IPS-18c (cell line): ENCODE results near the gene CLINT1.
A peak's percentile ranks its signal among the peaks of the same experiment; 100 is the strongest.
"Not testable (repeated sequence)": the region's sequence is repeated elsewhere in the genome, so short reads cannot be mapped to it uniquely, and the experiment has no call there.

Experiments used
- H3K4me3 ChIP-seq: 2 replicates; pipeline ENCODE4 v1.7.0; 2013; ENCODE audit warnings: low read depth, mild to moderate bottlenecking, low read length, moderate library complexity; ENCODE audit not compliant: insufficient read depth
- H3K9me3 ChIP-seq: one replicate; pipeline ENCODE4 v1.6.1; 2013; ENCODE audit warnings: mild to moderate bottlenecking, low read length, moderate library complexity; ENCODE audit not compliant: control insufficient read depth, insufficient read depth

Gene CLINT1

GRCh38 chr5:157858527-157859226, at the start of gene CLINT1:
CLINT1 (minus strand) TSS chr5:157859145; CDS start chr5:157858970, 175 bp downstream.
- H3K4me3 ChIP-seq = peak within 1 kb of the TSS; percentile 85
- no peaks in the 10 kb centered on the region for H3K9me3 ChIP-seq

DNA sequence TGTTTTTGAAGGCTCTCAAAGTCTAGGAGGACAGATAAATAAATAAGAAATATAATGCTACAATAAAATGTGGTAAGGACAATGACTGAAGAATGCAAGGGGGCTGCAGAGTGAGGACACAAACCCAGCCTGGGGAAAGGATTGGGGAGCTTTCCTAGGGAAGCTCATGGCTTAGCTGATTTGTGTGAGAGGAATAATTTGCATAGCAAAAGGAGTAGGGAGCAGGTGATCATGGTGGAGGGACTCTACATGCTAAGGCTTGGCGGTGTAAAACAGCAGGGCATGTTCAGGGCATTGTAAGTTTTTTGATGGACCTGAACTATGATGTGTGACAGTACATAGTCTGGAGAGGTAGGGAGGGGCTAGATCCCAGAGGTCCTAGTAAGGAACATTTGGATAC, 49.5 kb upstream of the CLINT1 start:
- H3K9me3 ChIP-seq = no peaks in the 10 kb centered on the region
- no peak overlapping the region for H3K4me3 ChIP-seq

- Histone ChIP-seq H3K9me3 (no peaks in the 10 kb centered on the region), H3K4me3 (no peak overlapping the region)
Measured at GRCh38 chr5:157907479-157907878, 48.5 kb upstream of the CLINT1 start.

GRCh38 chr5:157903117-157903450, 44.1 kb upstream of the CLINT1 start:
- Histone ChIP-seq H3K9me3 (no peaks in the 10 kb centered on the region), H3K4me3 (no peak overlapping the region)

- Histone ChIP-seq H3K4me3 (no peak overlapping the region), H3K9me3 (no peaks in the 10 kb centered on the region)
Measured at GRCh38 chr5:157902449-157903116, 43.6 kb upstream of the CLINT1 start.

- no peaks in the 10 kb centered on the region for H3K9me3 ChIP-seq
- no peak overlapping the region for H3K4me3 ChIP-seq
Measured at GRCh38 chr5:157900644-157901043, 41.7 kb upstream of the CLINT1 start.

GRCh38 chr5:157893611-157894010, 34.7 kb upstream of the CLINT1 start:
- H3K9me3 ChIP-seq = no peaks in the 10 kb centered on the region
- no peak overlapping the region for H3K4me3 ChIP-seq

DNA sequence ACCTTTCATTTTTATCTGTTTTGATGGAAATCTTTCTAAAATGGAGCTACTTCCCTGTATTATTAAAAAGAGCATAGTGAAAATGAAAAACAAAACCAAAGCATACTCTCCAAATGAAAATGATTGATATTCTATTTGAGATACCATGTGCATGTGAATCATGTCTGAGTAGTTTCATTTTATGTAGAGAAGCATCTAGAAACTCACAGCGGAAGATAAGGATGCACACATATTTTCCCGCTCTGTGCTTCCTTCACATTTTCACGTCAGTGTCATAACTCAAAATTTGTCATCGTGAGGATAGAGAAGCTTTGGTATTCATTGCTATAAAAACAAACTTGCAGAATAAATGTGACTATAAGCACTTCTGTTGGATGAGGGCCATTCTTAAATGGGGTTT, 34.0 kb upstream of the CLINT1 start:
- no peak overlapping the region for H3K4me3 ChIP-seq

DNA sequence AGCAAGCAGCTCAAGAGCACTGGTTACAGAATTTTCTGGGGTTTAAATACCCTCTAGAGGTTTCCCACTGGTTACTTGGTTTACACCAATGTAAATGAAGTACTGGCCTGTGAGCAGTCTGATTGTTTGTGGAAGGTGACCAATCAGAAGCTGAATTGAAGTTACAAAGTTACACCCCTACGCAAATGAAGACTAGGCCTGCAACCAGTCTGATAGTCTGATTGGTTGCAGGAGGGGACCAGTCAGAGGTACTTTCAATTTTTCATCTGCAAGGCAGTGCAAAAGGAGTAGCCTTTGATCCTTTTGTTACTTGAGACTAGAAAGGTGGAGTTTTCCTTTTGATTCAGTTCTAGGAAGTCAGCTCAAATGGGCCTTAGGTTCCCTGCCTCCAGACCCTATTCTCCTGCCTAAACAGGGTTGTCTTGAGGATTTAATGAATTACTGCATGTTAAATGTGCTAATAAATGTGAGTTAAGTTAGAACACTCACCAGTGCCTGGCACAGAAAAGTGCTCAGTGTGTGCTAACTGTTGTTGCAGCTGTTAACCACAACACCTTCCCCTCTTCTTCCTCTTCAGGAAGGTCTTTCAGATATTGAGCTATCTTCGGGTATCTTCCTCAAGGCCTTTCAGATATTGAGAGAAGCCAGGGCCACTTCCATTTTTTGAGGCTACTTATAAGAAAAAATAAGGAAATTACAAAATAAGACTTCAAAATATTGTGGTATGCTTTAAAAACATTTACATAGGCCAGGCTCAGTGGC, 32.1 kb upstream of the CLINT1 start:
- H3K4me3 ChIP-seq = no peak overlapping the region
- peaks cover 4% of the 10 kb centered on the region for H3K9me3 ChIP-seq

More for the DNA sequence above, 34.0 kb upstream of the CLINT1 start:
- no peaks in the 10 kb centered on the region for H3K9me3 ChIP-seq

DNA sequence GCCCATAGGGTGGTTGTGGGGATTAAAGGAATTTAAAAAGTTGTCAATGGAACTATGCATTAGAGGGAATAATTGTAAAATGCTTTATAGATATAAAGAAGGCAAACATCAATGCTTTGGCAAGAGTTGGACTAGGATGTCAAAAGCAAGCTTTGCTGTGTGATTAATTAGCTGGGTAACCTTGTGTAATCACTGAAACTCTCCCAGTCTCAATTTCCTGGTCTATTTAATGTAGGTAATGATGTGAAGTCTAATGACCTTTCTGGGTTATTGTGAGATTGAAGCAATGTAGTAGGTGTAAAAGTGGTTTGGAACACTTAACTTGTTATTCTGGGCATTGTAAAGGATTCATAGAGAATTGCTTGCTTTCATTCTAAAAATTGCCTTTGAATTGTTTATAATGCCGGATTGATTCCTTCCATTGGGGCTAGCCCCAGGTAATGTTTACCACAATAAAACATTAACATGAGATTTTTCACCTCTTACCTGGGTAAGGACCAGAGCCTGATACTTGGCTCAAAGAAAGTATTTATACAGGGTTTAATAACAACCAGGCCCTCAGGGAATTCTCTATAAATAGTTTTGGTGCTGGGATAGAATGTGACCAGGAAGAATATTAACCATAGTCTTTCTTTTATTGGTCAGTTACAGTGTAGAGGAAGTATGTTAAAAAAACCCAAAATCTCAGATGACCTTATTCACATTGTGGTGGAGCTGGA, 30.0 kb upstream of the CLINT1 start:
- H3K4me3 ChIP-seq = no peak overlapping the region
- peaks cover 4% of the 10 kb centered on the region for H3K9me3 ChIP-seq

DNA sequence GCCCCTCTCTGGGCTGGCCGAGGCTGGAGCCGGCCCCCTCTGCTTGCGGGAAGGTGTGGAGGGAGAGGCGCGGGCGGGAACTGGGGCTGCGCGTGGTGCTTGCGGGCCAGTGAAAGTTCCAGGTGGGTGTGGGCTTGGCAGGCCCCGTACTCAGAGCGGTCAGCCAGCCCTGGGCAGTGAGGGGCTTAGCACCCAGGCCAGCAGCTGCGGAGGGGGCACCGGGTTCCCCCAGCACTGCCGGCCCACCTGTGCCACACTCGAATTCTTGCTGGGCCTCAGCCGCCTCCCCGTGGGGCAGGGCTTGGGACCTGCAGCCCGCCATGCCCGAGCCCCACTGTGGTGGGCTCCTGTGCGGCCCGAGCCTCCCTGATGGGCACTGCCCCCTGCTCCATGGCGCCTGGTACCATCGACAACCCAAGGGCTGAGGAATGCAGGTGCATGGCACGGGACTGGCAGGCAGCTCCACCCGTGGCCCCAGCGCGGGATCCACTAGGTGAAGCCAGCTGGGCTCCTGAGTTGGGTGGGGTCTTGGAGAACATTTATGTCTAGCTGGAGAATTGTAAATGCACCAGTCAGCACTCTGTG, 27.9 kb upstream of the CLINT1 start:
- H3K4me3 ChIP-seq = no peak overlapping the region
- H3K9me3 ChIP-seq = peaks cover 4% of the 10 kb centered on the region

DNA sequence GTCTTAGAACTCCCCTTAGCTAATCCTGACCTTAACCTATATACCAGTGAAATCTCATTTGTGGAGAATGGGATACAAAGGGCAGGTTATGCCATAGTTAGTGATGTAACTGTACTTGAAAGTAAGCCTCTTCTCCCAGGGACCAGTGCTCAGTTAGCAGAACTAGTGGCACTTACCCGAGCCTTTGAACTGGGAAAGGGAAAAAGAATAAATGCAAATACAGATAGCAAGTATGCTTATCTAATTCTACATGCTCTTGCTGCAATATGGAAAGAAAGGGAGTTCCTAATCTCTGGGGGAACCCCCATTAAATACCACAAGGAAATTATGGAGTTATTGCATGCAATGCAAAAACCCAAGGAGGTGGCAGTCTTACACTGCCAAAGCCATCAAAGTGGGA, 26.1 kb upstream of the CLINT1 start:
- H3K4me3 ChIP-seq, H3K9me3 ChIP-seq: not testable (repeated sequence)

DNA sequence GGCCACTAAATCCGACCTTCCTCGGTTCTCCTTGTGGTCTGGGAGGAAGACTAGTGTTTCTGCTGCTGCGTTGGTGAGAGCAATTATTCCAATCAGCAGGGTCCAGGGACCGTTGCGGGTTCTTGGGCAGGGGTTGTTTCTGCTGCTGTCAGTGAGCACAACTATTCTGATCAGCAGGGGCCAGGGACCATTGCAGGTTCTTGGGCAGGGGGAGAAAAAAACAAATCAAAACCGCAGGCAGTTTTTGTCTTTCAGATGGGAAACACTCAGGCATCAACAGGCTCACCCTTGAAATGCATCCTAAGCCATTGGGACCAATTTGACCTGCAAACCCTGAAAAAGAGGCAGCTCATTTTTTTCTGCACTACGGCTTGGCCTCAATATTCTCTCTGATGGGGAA, 22.6 kb upstream of the CLINT1 start:
- not testable (repeated sequence) for H3K4me3 ChIP-seq

DNA sequence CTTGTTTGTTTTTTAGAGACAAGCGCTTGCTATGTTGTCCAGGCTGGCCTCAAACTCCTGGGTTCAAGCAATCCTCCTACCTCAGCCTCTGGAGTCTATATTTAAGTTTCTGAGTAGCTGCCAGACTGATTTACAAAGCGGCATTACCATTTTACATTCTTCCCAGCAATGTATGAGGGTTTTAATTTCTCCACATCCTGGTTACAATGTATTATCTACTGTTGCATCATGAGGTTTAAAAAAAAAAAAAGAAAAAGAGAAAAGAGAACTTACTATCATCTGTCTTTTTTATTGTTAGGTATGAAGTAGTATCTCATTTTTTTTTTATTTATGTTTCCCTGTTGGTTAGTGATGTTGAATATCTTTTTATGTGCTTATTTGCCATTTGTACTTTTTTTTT, 18.9 kb upstream of the CLINT1 start:
- Histone ChIP-seq H3K9me3 (no peaks in the 10 kb centered on the region), H3K4me3 (no peak overlapping the region)

More for the DNA sequence above, 22.6 kb upstream of the CLINT1 start:
- H3K9me3 ChIP-seq = not testable (repeated sequence)

GRCh38 chr5:157874861-157875260, 15.9 kb upstream of the CLINT1 start:
- H3K9me3 ChIP-seq = peaks cover under 1% of the 10 kb centered on the region
- no peak overlapping the region for H3K4me3 ChIP-seq

DNA sequence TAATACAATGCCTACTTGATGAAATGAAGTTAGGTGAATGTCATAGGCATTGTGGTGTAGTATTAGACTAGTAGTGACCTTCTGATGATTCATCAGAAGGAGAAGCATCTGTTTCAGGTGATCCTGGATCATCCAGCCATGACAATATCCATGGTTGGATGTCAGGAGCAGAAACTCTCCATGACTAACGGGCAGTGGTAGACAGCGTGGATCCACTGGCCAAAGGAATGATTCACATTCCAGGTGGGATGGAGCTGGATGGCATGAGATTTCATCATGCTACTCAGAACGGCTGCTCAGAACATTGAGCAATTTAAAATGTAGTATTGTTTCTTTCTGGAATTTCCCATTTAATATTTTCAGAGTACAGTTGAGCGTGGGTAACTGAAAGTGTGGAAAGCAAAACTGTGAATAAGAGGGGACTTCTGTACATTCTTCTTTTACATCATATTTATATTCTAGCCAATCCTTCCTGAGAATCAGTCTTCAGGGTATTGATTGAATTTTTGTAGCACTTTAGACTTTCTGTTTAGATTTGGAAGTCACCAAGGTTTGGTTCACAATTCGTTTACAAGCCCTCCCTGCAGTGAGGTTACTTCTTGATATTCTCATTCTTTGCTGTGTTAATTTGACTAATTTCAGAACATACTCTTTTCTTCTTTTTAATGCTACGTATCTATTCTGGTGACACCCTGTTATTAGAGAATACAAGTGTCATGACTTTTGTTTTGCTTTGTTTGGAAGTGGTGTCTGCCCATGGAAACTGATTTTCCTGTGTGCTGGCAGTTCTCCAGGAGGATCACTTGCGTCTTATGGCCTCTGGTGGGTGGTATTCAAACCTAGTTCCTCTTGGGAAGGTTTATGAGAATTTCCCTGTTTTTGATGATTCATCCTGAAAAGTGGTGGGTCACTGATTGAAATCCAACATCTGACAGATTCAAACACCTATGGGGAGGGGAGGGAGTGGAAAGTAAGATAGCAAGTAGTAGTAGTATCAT, 12.2 kb upstream of the CLINT1 start:
- H3K4me3 ChIP-seq = no peak overlapping the region
- H3K9me3 ChIP-seq = peaks cover 4% of the 10 kb centered on the region
